GM19467 (cell line): Measurements from ENCODE around the gene GCLC.

Experiments used
- ATAC-seq: cut with Tn5 transposase; IDR thresholded peaks from one replicate; pipeline ENCODE4 v1.9.1; 2021; ENCODE audit warnings: mild to moderate bottlenecking, moderate library complexity; ENCODE audit not compliant: unreplicated experiment

Gene GCLC

DNA sequence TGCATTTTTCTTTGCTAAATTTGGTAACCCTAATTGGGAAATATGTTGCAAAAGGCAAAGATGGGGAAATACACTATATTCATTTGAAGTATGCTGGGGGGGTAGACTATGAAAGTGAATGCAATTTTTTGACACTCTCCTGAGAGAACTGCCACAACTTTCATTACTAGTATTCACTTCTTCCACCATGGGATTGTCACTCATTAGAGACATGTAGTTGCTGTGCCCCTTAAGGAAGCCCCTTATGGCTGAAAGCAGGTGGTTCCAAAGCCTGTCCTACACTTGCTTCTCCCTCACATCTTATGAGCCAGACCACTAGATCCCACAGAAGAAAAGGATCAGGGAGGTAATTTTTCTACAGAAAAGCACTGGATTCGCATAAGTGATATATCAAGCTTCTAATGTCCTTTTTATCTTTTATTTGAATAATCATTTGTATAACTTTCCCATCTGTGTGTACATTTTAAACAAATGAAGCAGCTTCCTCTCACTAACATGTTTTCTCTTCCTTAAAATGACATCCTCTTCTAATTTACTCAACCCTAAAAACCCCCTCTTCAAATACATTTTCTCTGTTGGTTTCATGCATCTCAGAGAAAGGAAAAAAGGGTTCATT is 83.8 kb downstream of the GCLC start:
- ATAC-seq = peak; percentile 46

DNA sequence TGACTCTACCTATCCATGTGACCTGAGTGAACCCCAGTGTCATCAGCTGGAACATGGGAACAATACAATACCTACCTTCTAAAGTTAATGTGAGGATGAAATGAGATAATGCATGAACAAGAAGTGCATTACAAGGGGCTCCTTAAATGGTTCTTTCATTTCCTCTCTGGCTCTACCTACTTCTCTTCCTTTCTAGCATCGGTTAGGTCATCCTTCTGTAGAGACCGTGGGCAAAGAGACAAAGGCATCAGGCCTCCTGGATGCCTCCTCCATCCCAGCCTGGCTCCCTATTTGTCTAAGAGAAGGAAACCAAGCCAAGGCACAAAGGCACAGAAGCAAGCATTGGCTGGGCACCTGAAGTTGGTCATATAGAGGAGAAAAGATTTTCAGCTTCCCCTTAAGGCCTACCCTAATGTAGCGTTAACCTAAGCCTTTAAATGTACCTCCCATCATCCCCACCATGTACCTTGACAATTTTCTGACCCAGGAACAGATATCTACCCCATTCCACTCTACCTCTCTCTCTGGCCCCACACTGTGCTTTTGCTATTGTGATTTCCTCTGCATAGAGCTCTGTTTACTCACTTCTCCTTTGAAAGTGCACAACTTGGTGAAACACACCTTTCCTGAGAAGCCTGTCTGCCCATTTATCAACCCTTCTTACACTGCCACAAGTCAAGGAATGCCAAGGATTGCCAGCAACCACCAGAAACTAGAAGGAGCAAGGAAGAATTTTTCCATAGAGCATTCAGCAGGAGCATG is 86.6 kb downstream of the GCLC start:
- ATAC-seq = no peak

DNA sequence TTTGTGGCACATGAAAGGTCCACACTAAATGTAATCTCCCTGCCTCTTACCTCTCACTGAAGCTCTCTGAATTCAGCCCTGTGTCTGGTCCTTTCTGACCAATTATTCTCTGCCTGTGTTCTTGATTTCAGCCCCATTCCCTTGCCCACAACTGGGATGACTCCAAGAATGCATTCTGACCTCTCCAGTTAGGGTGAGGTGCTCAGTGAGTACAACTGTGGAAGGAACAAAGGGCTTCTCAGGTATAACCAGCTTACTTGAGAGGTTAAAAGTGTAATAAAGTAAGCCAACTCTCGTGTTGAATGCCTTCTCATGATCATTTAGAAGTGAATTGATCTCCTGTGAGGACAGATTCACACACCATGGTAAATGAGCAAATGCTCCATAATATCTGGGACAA is 88.1 kb downstream of the GCLC start:
- ATAC-seq = no peak

DNA sequence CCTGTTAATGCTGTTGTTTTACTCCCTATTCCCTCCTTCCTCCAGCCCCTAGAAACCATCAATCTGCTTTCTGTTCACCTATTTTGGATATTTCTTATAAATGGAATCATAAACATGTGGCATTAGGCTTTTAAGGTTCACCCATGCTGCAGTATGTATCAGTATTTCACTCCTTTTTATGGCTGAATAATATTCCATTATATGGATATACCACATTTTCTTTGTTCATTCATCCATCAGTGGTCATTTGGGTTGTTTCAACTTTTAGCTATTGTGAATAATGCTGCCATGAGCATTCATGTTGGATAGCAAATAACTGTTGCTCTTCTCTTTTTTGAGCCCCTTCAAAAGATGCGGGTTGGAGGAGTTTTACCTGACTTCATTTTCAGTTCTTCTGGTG is 89.2 kb downstream of the GCLC start:
- ATAC-seq = no peak

DNA sequence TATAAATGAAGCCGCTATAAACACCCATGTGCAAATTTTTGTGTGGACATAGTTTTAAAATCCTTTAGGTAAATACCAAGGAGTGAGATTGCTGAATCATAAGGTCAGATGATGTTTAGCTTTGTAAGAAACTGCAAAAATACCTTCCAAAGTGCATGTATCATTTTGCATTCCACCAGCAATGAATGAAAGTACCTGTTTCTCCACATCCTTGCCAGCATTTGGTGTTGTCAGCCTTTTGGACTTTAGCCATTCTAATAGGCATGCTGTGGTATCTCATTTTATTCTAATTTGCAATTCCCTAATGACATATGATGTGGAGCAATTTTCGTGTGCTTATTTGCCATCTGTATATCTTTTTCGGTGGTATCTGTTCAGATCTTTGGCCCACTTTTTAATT is 93.7 kb downstream of the GCLC start:
- no peak for ATAC-seq

DNA sequence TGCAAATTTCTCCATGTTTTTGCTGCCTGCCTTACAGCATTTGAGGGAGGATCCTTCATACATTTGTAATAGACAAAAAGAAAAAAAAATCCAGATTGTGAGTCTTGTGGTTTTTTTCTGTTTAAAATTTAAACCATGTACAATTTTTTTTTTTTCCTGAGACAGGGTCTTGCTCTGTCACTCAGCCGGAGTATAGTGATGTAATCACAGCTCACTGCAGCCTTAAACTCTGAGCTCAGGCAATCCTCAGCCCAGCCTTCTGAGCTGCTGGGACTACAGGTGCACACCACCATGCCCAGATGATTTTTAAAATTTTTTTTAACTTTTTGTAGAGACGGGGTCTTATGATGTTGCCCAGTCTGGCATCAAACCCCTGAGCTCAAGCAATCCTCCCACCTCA is 97.0 kb downstream of the GCLC start:
- no peak for ATAC-seq
